ENCODE measurements around the gene ZC3H13.
A peak's percentile ranks its signal among the peaks of the same experiment; 100 is the strongest.

ZC3H13 gene

DNA sequence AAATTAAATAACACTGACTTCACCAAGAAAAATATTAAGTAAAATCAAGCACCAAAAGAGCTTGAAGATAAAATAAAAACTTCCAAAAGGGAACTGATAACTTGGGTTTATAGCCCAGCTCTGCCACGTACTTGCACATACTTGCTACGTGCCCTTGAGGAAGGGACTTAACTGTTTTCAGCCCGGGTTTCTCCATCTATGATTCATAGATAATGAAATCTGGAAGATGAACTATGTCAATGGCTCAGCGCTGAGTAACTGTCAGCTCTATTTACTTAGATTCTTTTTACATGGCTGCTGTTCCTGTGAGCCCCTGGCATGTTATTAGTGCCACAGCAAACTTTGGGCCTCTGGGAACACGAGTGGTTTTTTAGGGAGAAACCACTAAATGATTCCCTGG lies 9.6 kb upstream of the ZC3H13 start:
- TF ChIP-seq, protein P1, sequence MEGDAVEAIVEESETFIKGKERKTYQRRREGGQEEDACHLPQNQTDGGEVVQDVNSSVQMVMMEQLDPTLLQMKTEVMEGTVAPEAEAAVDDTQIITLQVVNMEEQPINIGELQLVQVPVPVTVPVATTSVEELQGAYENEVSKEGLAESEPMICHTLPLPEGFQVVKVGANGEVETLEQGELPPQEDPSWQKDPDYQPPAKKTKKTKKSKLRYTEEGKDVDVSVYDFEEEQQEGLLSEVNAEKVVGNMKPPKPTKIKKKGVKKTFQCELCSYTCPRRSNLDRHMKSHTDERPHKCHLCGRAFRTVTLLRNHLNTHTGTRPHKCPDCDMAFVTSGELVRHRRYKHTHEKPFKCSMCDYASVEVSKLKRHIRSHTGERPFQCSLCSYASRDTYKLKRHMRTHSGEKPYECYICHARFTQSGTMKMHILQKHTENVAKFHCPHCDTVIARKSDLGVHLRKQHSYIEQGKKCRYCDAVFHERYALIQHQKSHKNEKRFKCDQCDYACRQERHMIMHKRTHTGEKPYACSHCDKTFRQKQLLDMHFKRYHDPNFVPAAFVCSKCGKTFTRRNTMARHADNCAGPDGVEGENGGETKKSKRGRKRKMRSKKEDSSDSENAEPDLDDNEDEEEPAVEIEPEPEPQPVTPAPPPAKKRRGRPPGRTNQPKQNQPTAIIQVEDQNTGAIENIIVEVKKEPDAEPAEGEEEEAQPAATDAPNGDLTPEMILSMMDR (IDR thresholded peaks at IDR 0.05; ENCODE audit: borderline replicate concordance, insufficient read depth, low read depth, low read length): no peak
- H3K4me3 ChIP-seq (ENCODE audit: low read depth, low read length): no peak overlapping the region

DNA sequence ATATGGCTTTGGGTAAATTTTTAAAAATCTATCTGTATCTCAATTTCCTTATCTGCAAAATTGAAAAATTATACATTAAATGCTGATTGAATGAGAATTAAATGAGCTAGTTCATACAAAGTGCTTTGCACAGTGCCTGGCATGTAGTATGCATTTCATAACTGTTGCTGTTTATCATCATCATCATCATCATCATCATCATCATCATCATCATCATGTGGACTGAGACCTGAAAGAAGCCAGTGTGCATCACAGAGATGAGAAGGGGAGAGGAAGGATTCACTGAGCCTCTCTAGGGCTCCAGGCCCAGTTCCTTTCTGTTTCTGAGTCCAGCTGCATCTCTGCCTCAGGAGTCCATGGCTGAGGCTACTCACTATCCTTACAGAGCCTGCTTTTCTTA lies 6.9 kb upstream of the ZC3H13 start:
- TF ChIP-seq, protein P1 (IDR thresholded peaks at IDR 0.05; ENCODE audit: borderline replicate concordance, insufficient read depth, low read depth, low read length): no peak
- no peak overlapping the region for H3K4me3 ChIP-seq (ENCODE audit: low read depth, low read length)

DNA sequence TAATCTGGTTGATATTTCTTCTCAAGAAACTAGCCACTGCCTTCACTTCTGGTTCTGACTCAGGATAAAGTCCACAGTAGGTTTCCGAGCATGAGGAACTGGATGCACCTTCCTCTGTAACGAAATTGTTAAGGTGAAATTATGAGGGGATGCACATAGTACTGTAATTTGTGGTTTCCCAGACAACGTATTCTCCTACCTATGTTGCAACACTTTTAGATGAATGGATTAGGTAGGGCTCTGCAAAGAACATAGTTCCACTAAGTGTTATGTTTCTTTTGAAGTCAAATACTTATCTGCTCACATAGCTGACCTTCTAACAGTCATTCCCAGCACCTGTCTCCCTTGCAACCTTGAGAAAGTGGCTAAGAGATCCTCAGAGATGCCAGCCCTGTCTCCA lies 5.7 kb upstream of the ZC3H13 start:
- TF ChIP-seq, protein P1 (IDR thresholded peaks at IDR 0.05; ENCODE audit: borderline replicate concordance, insufficient read depth, low read depth, low read length): no peak
- H3K4me3 ChIP-seq (ENCODE audit: low read depth, low read length): no peak overlapping the region

DNA sequence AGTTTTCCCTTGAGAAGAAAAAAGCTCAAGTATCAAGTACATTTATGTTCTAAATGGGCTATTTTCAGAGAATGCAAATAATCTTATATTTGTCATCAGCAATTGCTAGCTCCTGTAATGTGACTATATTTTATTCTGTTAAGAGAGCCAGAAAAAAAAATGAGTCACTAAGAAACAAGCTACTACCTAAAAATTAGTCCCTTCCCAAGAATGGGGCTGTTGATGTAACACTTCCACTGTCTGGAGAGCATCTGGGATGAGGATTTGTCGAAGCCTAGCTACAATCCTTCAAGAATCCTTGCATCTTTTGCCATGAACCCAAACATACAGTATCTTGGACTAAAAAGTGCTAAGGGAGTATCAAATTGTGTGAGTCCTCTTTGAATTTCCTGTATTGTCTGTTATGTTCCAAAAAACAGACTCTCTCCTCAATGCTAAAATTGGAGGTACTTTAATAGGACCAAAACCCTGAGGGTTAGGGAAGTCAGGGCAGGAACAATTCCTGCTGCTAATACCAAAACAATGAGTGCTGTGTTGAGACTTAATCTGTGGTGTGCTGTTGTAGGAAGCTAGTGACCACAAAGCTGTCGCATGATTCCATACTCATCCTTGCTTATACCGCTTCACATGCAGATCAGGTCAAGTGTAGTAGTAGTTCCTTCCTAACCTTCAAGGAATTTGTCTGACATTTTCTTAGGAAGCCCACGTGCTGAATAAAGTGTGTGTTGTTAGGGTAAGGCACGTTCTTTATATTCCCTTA lies 4.9 kb upstream of the ZC3H13 start:
- H3K4me3 ChIP-seq (ENCODE audit: low read depth, low read length): no peak overlapping the region
- TF ChIP-seq, protein P1 (IDR thresholded peaks at IDR 0.05; ENCODE audit: borderline replicate concordance, insufficient read depth, low read depth, low read length): no peak

DNA sequence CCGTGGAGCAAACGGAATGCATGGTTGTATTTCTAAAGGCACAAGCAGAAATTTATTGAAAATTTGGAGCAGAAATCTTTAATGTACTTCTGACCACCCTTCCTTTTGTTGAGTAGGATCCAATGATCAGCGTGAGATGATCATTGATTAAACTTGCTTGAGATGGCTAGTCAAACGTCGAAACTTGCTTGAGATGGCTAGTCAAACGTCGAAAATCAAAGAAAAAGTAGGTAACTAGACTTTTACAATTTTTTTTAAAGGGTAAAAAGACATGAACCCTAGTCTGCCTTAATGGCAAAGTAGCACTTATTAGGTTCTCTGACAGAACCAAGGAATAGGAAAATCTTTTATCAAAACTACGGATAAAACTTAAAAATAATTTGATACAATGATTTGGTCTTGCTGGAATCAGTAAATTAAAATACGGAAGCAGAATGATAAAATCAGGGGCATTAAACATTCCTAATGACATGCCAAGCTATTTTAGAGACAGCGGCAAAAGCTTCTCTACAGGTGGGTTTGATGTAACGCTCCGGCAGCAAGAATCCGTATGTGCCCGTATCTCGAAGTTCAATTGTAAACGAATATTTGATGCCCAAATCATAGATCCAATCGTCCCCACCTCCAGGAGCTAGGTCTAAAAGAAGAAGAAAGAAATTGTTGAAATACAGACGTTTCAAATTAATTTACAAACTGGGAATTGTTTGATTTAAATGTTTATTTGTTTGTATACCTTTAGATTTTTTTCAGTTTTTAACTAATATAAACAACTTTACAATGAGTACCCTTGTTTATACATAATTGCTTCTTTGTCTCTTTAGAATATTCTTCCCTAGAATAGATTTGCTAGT lies 841 bp upstream of the ZC3H13 start:
- TF ChIP-seq, protein P1 (IDR thresholded peaks at IDR 0.05; ENCODE audit: borderline replicate concordance, insufficient read depth, low read depth, low read length): no peak
- H3K4me3 ChIP-seq (ENCODE audit: low read depth, low read length): peak overlapping the region; percentile 70

DNA sequence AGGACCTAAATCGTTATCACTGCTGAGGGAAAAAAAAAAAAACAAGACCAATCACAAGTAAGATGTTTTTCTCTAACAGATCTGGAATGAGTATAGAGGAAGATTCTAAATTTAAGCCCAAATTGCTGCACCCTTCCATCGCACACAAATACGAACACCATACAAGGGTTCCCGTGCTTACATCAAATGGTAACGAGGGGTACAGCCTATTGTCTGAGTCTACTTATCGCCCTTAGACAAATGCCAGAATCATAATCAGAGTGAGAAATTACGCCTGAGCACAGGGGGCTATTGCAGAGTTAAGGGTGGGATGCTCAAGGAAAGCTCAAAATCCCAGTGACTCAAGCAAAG lies 603 bp downstream of the ZC3H13 start:
- H3K4me3 ChIP-seq (ENCODE audit: low read depth, low read length): peak overlapping the region; percentile 70

More for the DNA sequence above, 603 bp downstream of the ZC3H13 start:
- TF ChIP-seq, protein P1 (IDR thresholded peaks at IDR 0.05; ENCODE audit: borderline replicate concordance, insufficient read depth, low read depth, low read length): no peak

Data from GM12875 (cell line).